Stimulated activated CD8-positive, alpha-beta memory T cell treated with anti-CD3 and anti-CD28 coated beads, Interleukin-4, amount 100 ng/mL, for 1 hour (primary cell): ENCODE results near the gene CACNA2D3.

Source experiments
- DNase-seq, 2 donors: peaks; one replicate each; pipeline ENCODE4 v3.0.0-alpha.2; 2020; ENCODE audit warnings: low read depth in 2 of 2, low spot score in 1 of 2

The CACNA2D3 gene

GRCh38 chr3:54830658-54831057, 708.3 kb downstream of the CACNA2D3 start:
- no peak for DNase-seq

- DNase-seq: no peak
Measured at GRCh38 chr3:54831112-54831511, 708.8 kb downstream of the CACNA2D3 start.

GRCh38 chr3:54832876-54833275, 710.5 kb downstream of the CACNA2D3 start:
- DNase-seq: no peak

GRCh38 chr3:54835701-54836100, 713.3 kb downstream of the CACNA2D3 start:
- no peak for DNase-seq

- DNase-seq: no peak
Measured at GRCh38 chr3:54836871-54837270, 714.5 kb downstream of the CACNA2D3 start.

- no peak for DNase-seq
Measured at GRCh38 chr3:54837964-54838363, 715.6 kb downstream of the CACNA2D3 start.

GRCh38 chr3:54841471-54841870, 719.1 kb downstream of the CACNA2D3 start:
- no peak for DNase-seq

GRCh38 chr3:54843352-54843751, 721.0 kb downstream of the CACNA2D3 start:
- no peak for DNase-seq

- DNase-seq: no peak
Measured at GRCh38 chr3:54844211-54844610, 721.9 kb downstream of the CACNA2D3 start.

GRCh38 chr3:54845011-54845410, 722.7 kb downstream of the CACNA2D3 start:
- no peak for DNase-seq

- no peak for DNase-seq
Measured at GRCh38 chr3:54845551-54845950, 723.2 kb downstream of the CACNA2D3 start.

- DNase-seq: no peak
Measured at GRCh38 chr3:54846119-54846518, 723.8 kb downstream of the CACNA2D3 start.

- no peak for DNase-seq
Measured at GRCh38 chr3:54847361-54847760, 725.0 kb downstream of the CACNA2D3 start.

- DNase-seq: no peak
Measured at GRCh38 chr3:54849360-54849759, 727.0 kb downstream of the CACNA2D3 start.

GRCh38 chr3:54850484-54851018, 728.2 kb downstream of the CACNA2D3 start:
- DNase-seq: no peak

- DNase-seq: no peak
Measured at GRCh38 chr3:54853573-54854404, 731.4 kb downstream of the CACNA2D3 start.

- no peak for DNase-seq
Measured at GRCh38 chr3:54856271-54856670, 733.9 kb downstream of the CACNA2D3 start.

- no peak for DNase-seq
Measured at GRCh38 chr3:54857343-54857742, 735.0 kb downstream of the CACNA2D3 start.

- DNase-seq: no peak
Measured at GRCh38 chr3:54858093-54858785, 735.9 kb downstream of the CACNA2D3 start.

- no peak for DNase-seq
Measured at GRCh38 chr3:54859184-54859583, 736.8 kb downstream of the CACNA2D3 start.

- no peak for DNase-seq
Measured at GRCh38 chr3:54861248-54862067, 739.1 kb downstream of the CACNA2D3 start.
